ENCODE measurements around the gene GNAI3.

GNAI3 gene

DNA sequence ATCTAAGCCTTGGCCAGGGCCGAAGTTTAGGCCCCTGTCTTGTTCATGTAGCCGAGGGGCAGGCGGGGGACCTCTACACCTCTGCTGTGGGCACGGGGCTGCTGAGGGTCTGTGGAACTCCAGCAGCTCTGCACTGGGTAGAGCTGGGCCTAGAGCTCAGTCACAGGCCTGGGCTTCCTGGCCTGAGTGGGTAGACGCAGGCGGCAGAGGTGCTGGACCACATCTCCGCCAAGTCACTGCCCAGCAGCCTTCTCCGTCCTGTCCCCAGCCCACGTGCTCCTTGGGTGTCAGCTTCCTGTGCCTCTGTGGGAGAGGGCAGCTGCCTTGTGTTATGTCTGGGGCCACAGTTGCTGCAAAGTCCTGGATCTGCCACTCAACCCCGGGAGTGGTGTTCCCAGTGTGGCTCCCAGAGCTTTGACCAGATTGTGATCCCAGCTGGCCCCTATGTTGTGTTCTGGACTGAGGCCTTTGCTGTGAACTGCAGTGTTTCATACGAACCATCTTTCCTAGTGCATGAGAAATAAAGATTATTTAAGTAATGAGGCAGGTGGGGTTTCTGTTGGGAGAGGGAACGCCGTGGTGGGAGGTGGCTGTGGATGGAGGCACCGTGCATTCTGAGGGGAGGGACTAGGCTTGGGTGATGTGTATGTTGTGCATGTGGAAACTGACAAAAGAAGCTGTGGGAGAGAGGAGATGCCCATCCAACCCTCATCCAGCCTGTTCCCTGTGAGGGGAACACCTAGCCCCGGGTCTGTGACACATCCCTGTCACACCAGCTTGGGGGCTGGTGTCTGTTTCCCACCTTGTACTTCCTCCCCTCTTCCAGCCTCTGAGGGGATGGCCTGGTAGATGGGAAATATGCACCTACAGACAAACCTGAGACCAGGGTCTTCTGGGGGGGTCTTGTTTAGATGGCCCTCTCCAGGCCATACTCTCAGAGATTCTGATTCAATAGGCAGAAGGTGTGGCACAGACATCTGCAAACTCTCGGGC, 83.4 kb downstream of the GNAI3 start:
- H3K4me3 ChIP-seq (ENCODE audit: insufficient read depth, low read length, poor library complexity, severe bottlenecking) = no peak overlapping the region
- no peak overlapping the region for H3K9ac ChIP-seq (ENCODE audit: low read length)
- H3K27ac ChIP-seq (ENCODE audit: low read depth, low read length) = no peak overlapping the region
- H3K36me3 ChIP-seq (ENCODE audit: low read length) = no peaks in the 10 kb centered on the region
- H4K20me1 ChIP-seq (ENCODE audit: low read depth, low read length) = no peaks in the 10 kb centered on the region
- H3K4me2 ChIP-seq (ENCODE audit: low read depth, low read length, poor library complexity, severe bottlenecking) = no peak overlapping the region
- H3K79me2 ChIP-seq (ENCODE audit: insufficient read depth, low read length) = no peaks in the 10 kb centered on the region
- H3K9me3 ChIP-seq (ENCODE audit: insufficient read depth, low read length) = no peaks in the 10 kb centered on the region
- no peaks in the 10 kb centered on the region for H3F3A ChIP-seq (ENCODE audit: insufficient read depth)
- TF ChIP-seq, protein P1, sequence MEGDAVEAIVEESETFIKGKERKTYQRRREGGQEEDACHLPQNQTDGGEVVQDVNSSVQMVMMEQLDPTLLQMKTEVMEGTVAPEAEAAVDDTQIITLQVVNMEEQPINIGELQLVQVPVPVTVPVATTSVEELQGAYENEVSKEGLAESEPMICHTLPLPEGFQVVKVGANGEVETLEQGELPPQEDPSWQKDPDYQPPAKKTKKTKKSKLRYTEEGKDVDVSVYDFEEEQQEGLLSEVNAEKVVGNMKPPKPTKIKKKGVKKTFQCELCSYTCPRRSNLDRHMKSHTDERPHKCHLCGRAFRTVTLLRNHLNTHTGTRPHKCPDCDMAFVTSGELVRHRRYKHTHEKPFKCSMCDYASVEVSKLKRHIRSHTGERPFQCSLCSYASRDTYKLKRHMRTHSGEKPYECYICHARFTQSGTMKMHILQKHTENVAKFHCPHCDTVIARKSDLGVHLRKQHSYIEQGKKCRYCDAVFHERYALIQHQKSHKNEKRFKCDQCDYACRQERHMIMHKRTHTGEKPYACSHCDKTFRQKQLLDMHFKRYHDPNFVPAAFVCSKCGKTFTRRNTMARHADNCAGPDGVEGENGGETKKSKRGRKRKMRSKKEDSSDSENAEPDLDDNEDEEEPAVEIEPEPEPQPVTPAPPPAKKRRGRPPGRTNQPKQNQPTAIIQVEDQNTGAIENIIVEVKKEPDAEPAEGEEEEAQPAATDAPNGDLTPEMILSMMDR (IDR thresholded peaks at IDR 0.05; ENCODE audit: insufficient read depth, low read length, poor library complexity, severe bottlenecking) = no peak
- no peak for TF ChIP-seq EZH2phosphoT487 (conservative IDR thresholded peaks at IDR 0.05; ENCODE audit: low read length)
- H3K9me2 ChIP-seq (replicated peaks; ENCODE audit: insufficient read depth, low read length) = no peaks in the 10 kb centered on the region
- H2AFZ ChIP-seq (ENCODE audit: low read depth, low read length, severe bottlenecking) = no peak overlapping the region
- no peaks in the 10 kb centered on the region for H3K27me3 ChIP-seq (ENCODE audit: low read length)

DNA sequence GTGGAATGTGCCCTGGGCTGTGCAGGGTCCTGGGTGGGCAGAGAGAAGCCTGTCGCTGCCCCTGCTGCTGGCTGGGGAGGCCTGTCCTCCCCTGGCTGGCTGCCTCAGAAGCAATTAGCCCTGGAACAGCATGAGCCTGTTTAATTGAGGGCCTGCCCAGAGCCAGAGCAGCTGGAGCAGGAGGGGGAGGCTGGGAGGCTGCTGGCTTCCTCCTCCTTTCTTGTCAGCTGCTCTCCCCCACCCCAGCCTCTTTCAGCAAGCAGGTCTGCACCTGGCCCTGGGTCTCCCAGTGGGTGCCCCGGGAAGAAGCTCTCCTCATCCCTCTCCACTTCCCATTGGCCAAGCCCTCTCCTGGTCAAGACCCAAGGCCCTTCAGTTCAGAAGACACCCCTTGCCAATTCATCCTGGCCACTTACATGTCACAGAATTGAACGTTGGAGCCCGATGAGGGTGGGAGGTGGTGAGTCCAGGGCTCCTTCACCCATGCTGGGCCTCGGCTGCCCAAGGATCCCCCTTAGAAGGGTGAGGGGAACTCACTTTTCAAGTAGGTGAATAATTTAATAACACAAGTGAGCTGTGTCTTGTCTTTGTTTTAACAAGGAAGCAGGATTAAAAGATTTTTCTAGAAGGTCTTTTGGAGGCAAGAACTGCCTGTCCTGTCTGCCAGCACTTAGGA, 84.4 kb downstream of the GNAI3 start:
- Histone ChIP-seq H2AFZ (ENCODE audit: low read depth, low read length, severe bottlenecking) (no peak overlapping the region), H3K9me2 (replicated peaks; ENCODE audit: insufficient read depth, low read length) (no peaks in the 10 kb centered on the region), H3K9ac (ENCODE audit: low read length) (no peak overlapping the region), H3K9me3 (ENCODE audit: insufficient read depth, low read length) (no peaks in the 10 kb centered on the region), H3K36me3 (ENCODE audit: low read length) (no peaks in the 10 kb centered on the region), H3F3A (ENCODE audit: insufficient read depth) (no peaks in the 10 kb centered on the region), H3K27me3 (ENCODE audit: low read length) (no peaks in the 10 kb centered on the region), H3K79me2 (ENCODE audit: insufficient read depth, low read length) (no peaks in the 10 kb centered on the region), H3K27ac (ENCODE audit: low read depth, low read length) (no peak overlapping the region), H3K4me3 (ENCODE audit: insufficient read depth, low read length, poor library complexity, severe bottlenecking) (no peak overlapping the region), H3K4me2 (ENCODE audit: low read depth, low read length, poor library complexity, severe bottlenecking) (no peak overlapping the region), H4K20me1 (ENCODE audit: low read depth, low read length) (no peaks in the 10 kb centered on the region)
- TF ChIP-seq, protein P1 (IDR thresholded peaks at IDR 0.05; ENCODE audit: insufficient read depth, low read length, poor library complexity, severe bottlenecking) = no peak
- no peak for TF ChIP-seq EZH2phosphoT487 (conservative IDR thresholded peaks at IDR 0.05; ENCODE audit: low read length)

DNA sequence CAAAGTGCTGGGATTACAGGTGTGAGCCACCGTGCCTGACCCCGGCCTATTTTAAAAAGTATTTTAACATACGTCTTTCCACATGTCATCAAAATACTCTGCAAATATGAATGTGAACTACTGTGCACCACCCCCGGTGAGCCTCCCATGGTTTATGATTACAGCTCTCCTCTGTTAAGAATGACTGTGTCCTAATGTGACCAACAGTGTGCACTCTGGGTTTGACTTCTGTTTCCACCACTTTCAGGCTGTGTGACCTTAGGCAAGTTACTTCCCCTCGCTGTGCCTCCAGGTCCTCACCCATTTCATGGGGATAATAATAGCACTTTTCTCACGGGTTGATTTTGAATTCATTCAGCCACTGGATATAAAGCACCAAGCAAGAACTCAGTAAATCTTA, 85.9 kb downstream of the GNAI3 start:
- H3K36me3 ChIP-seq (ENCODE audit: low read length) = no peaks in the 10 kb centered on the region
- no peak overlapping the region for H2AFZ ChIP-seq (ENCODE audit: low read depth, low read length, severe bottlenecking)
- H3K9ac ChIP-seq (ENCODE audit: low read length) = no peak overlapping the region
- H3K9me2 ChIP-seq (replicated peaks; ENCODE audit: insufficient read depth, low read length) = no peaks in the 10 kb centered on the region
- TF ChIP-seq, protein P1 (IDR thresholded peaks at IDR 0.05; ENCODE audit: insufficient read depth, low read length, poor library complexity, severe bottlenecking) = no peak
- TF ChIP-seq EZH2phosphoT487 (conservative IDR thresholded peaks at IDR 0.05; ENCODE audit: low read length) = no peak
- H3K4me2 ChIP-seq (ENCODE audit: low read depth, low read length, poor library complexity, severe bottlenecking) = no peak overlapping the region
- no peaks in the 10 kb centered on the region for H3F3A ChIP-seq (ENCODE audit: insufficient read depth)
- H3K9me3 ChIP-seq (ENCODE audit: insufficient read depth, low read length) = no peaks in the 10 kb centered on the region
- no peak overlapping the region for H3K27ac ChIP-seq (ENCODE audit: low read depth, low read length)
- H4K20me1 ChIP-seq (ENCODE audit: low read depth, low read length) = no peaks in the 10 kb centered on the region
- no peak overlapping the region for H3K4me3 ChIP-seq (ENCODE audit: insufficient read depth, low read length, poor library complexity, severe bottlenecking)
- no peaks in the 10 kb centered on the region for H3K27me3 ChIP-seq (ENCODE audit: low read length)
- H3K79me2 ChIP-seq (ENCODE audit: insufficient read depth, low read length) = no peaks in the 10 kb centered on the region

Data from SU-DHL-6 (cell line).